ENCODE results near the gene CYP2S1. TPM values are rescaled to one million over a fixed set of nuclear protein-coding genes. Genes with fewer than 3 reads are reported as not detected.

Gene CYP2S1
- total RNA-seq, 1 donor from 2014 or later, result 11.1 TPM

- H3K4me3 ChIP-seq (ENCODE audit: insufficient read depth, low read depth, low read length), result peak overlapping the region; percentile 98
- peak overlapping the region; percentile 92 for H3K4me3 Mint-ChIP-seq (ENCODE audit: unreplicated experiment)
Measured at GRCh38 chr19:41221514-41222205, 28.6 kb downstream of the CYP2S1 start.

GRCh38 chr19:41222240-41222639 lies 29.2 kb downstream of the CYP2S1 start:
- Histone ChIP-seq H3K4me1 (ENCODE audit: insufficient read depth, low read length) (peaks cover 64% of the 10 kb centered on the region), H3K27me3 (ENCODE audit: insufficient read depth, low read length) (no peaks in the 10 kb centered on the region), H3K9ac (ENCODE audit: low read length) (peak overlapping the region; percentile 100), H2AFZ (ENCODE audit: low read depth, low read length) (no peak overlapping the region), H3K9me3 (ENCODE audit: insufficient read depth, low read depth, low read length) (no peaks in the 10 kb centered on the region), H3K4me3 (ENCODE audit: insufficient read depth, low read depth, low read length) (peak overlapping the region; percentile 98), H3K4me2 (ENCODE audit: low read length) (peak overlapping the region; percentile 100), H4K20me1 (ENCODE audit: insufficient read depth, low read length) (peaks cover 2% of the 10 kb centered on the region), H3K27ac (ENCODE audit: low read depth, low read length) (peak overlapping the region; percentile 93), H3K79me2 (ENCODE audit: insufficient read depth, low read length) (peaks cover 60% of the 10 kb centered on the region), H3K36me3 (ENCODE audit: insufficient read depth, low read length) (peaks cover 18% of the 10 kb centered on the region)
- DNase-seq (ENCODE audit: low read depth) (no peak), FAIRE-seq (no peak)
- H3K27ac Mint-ChIP-seq (ENCODE audit: unreplicated experiment), result peak overlapping the region; percentile 90
- H3K36me3 Mint-ChIP-seq (ENCODE audit: low read depth, unreplicated experiment), result peaks cover 22% of the 10 kb centered on the region
- peaks cover 51% of the 10 kb centered on the region for H3K4me1 Mint-ChIP-seq (ENCODE audit: low read depth, unreplicated experiment)
- TF ChIP-seq CTCF (IDR thresholded peaks at IDR 0.05; ENCODE audit: insufficient read depth, low read depth, low read length) (no peak), EZH2 (IDR thresholded peaks at IDR 0.05; ENCODE audit: insufficient read depth, low read length) (no peak)
- H3K27me3 Mint-ChIP-seq (ENCODE audit: low read depth, unreplicated experiment), result no peaks in the 10 kb centered on the region
- peak overlapping the region; percentile 83 for H3K4me3 Mint-ChIP-seq (ENCODE audit: unreplicated experiment)
- H3K9me3 Mint-ChIP-seq (ENCODE audit: unreplicated experiment), result no peaks in the 10 kb centered on the region

More at GRCh38 chr19:41221514-41222205, 28.6 kb downstream of the CYP2S1 start:
- Mint-ChIP-seq H3K4me1 (ENCODE audit: low read depth, unreplicated experiment) (peaks cover 50% of the 10 kb centered on the region), H3K9me3 (ENCODE audit: unreplicated experiment) (no peaks in the 10 kb centered on the region), H3K27ac (ENCODE audit: unreplicated experiment) (peak overlapping the region; percentile 90), H3K36me3 (ENCODE audit: low read depth, unreplicated experiment) (peaks cover 20% of the 10 kb centered on the region), H3K27me3 (ENCODE audit: low read depth, unreplicated experiment) (no peaks in the 10 kb centered on the region)
- DNase-seq (ENCODE audit: low read depth) (no peak), FAIRE-seq (no peak)
- Histone ChIP-seq H3K36me3 (ENCODE audit: insufficient read depth, low read length) (peaks cover 18% of the 10 kb centered on the region), H2AFZ (ENCODE audit: low read depth, low read length) (no peak overlapping the region), H3K4me1 (ENCODE audit: insufficient read depth, low read length) (peaks cover 60% of the 10 kb centered on the region), H3K79me2 (ENCODE audit: insufficient read depth, low read length) (peaks cover 54% of the 10 kb centered on the region), H3K27ac (ENCODE audit: low read depth, low read length) (peak overlapping the region; percentile 93), H3K9ac (ENCODE audit: low read length) (peak overlapping the region; percentile 100), H3K9me3 (ENCODE audit: insufficient read depth, low read depth, low read length) (no peaks in the 10 kb centered on the region), H4K20me1 (ENCODE audit: insufficient read depth, low read length) (peaks cover 2% of the 10 kb centered on the region), H3K27me3 (ENCODE audit: insufficient read depth, low read length) (no peaks in the 10 kb centered on the region), H3K4me2 (ENCODE audit: low read length) (peak overlapping the region; percentile 100)
- TF ChIP-seq CTCF (IDR thresholded peaks at IDR 0.05; ENCODE audit: insufficient read depth, low read depth, low read length) (no peak), EZH2 (IDR thresholded peaks at IDR 0.05; ENCODE audit: insufficient read depth, low read length) (no peak)
